HepG2 (cell line): ENCODE results near the gene DNAJC18. TPM values are rescaled to one million over a fixed set of nuclear protein-coding genes. Genes with fewer than 3 reads are reported as not detected.

Source experiments
- CREB3 ChIP-seq: sonication (generic); formaldehyde crosslinking; IDR thresholded peaks from 2 replicates; pipeline ENCODE4 v1.5.0; 2020; ENCODE audit warnings: missing genetic modification reagents
- E2F1 ChIP-seq: sonication (generic); formaldehyde crosslinking; IDR thresholded peaks from 2 replicates; pipeline ENCODE4 v1.5.0; 2020; ENCODE audit warnings: missing genetic modification reagents
- MAFK ChIP-seq, 2 experiments: IDR thresholded peaks in 1 of 2; conservative IDR thresholded peaks in 1 of 2; 2 replicates each; pipeline ENCODE4 v1.6.1; 2011; ENCODE audit warnings: improper control_type of control experiment in 2 of 2, low read length in 2 of 2
- NFATC3 ChIP-seq: sonication (generic); formaldehyde crosslinking; IDR thresholded peaks from 2 replicates; pipeline ENCODE4 v1.5.1; 2020; ENCODE audit warnings: mild to moderate bottlenecking, missing genetic modification reagents
- PRDM4 ChIP-seq: sonication (generic); formaldehyde crosslinking; IDR thresholded peaks from 2 replicates; pipeline ENCODE4 v1.9.0; 2021; ENCODE audit warnings: missing genetic modification reagents, borderline replicate concordance
- SP2 ChIP-seq: sonication (generic); formaldehyde crosslinking; IDR thresholded peaks from 2 replicates; pipeline ENCODE4 v1.5.1; 2020; ENCODE audit warnings: mild to moderate bottlenecking, missing genetic modification reagents
- ZFP1 ChIP-seq: IDR thresholded peaks from 2 replicates; pipeline ENCODE4 v1.6.1; 2016
- ZFP37 ChIP-seq: sonication (generic); formaldehyde crosslinking; IDR thresholded peaks from 2 replicates; pipeline ENCODE4 v1.4.0; 2020; ENCODE audit warnings: missing genetic modification reagents, borderline replicate concordance
- ZNF10 ChIP-seq: sonication (generic); formaldehyde crosslinking; IDR thresholded peaks from 2 replicates; pipeline ENCODE4 v1.4.0; 2020; ENCODE audit warnings: mild to moderate bottlenecking, low read depth, missing genetic modification reagents, borderline replicate concordance
- ZNF44 ChIP-seq: sonication (generic); formaldehyde crosslinking; IDR thresholded peaks from 2 replicates; pipeline ENCODE4 v1.5.1; 2020; ENCODE audit warnings: mild to moderate bottlenecking, missing genetic modification reagents
- ZNF776 ChIP-seq: sonication (generic); formaldehyde crosslinking; IDR thresholded peaks from 2 replicates; pipeline ENCODE4 v1.4.0; 2020; ENCODE audit warnings: mild to moderate bottlenecking, missing genetic modification reagents
- polyA plus RNA-seq, 8 experiments: library from polyadenylated mRNA; depleted of rRNA in 3 of 8; stranded (reverse) in 7 of 8; unstranded in 1 of 8; fragments of >200 nt; fragmentation: Illumina TruSeq in 4 of 8; extraction: Trizol in 4 of 8; gene quantifications; 2 replicates each; pipeline versions ENCODE4 v1.2.1 to v1.2.3, GENCODE V29; 2011 to 2016; ENCODE audit warnings: low read depth in 4 of 8, missing spikeins in 1 of 8, mixed read lengths in 1 of 8; ENCODE audit not compliant: insufficient read depth in 1 of 8
- total RNA-seq, 5 experiments: library from RNA; depleted of rRNA; stranded (reverse); fragments of >200 nt; fragmentation: Illumina TruSeq; extraction: Trizol; gene quantifications; 2 replicates each; pipeline ENCODE4 v1.2.3, GENCODE V29; 2016; ENCODE audit warnings: low read depth in 1 of 5
- TF ChIP-seq, protein P1 (sequence below): sonication (generic); formaldehyde crosslinking; IDR thresholded peaks from 2 replicates; pipeline ENCODE4 v1.4.0; 2020; ENCODE audit warnings: missing genetic modification reagents
- TF ChIP-seq, protein P2 (sequence below): sonication (generic); formaldehyde crosslinking; IDR thresholded peaks from 2 replicates; pipeline ENCODE4 v1.4.0; 2020; ENCODE audit warnings: missing genetic modification reagents
- TF ChIP-seq, protein P3 (sequence below): sonication (generic); formaldehyde crosslinking; conservative IDR thresholded peaks from 2 replicates; pipeline ENCODE4 v1.8.1; 2023; ENCODE audit warnings: missing genetic modification reagents
- TF ChIP-seq, protein P4 (sequence below): sonication (generic); formaldehyde crosslinking; IDR thresholded peaks from 2 replicates; pipeline ENCODE4 v1.8.1; 2023; ENCODE audit warnings: missing genetic modification reagents, mild to moderate bottlenecking, borderline replicate concordance

DNAJC18 gene
- total and polyA plus RNA-seq, 2 of the 13 experiments (the other 11 are each of a cell fraction or from before 2014, with no cell fraction given) = 6.5 to 6.6 TPM

DNA sequence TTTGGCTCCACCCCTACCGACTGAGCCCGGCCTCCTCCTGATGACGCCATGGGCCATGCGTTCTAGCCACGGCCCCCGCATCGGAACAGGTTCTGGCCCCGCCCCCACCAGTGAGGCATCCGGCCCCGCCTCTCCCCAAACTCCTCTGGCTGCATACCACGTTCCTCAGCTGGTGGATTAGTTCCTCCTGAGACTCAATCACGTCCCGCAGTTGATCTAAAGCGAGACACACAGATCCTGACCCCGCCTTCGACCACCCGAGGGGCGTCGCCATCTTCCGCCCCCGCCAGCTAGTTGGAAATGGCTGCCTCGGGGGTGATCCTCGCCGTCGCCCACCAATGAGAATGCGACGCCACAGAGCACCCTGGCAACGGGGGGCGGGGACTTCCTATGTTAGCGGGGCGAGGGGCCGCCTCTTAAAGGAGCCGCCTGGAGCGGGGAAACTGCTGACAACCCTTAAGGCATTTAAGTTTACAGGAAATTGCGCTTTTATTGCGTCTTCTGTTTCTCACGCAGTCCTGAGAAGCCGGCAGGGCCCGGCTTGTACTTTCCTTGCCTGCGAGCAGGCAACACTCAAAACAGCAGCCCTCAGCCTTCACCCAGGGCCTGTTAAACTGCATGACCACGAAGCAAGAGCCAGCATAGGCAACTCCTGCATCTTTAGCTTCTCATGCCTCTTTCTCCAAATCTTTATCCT is 35.4 kb downstream of the DNAJC18 start, which contains the start of gene SPATA24 (continued):
- TF ChIP-seq, protein P1, sequence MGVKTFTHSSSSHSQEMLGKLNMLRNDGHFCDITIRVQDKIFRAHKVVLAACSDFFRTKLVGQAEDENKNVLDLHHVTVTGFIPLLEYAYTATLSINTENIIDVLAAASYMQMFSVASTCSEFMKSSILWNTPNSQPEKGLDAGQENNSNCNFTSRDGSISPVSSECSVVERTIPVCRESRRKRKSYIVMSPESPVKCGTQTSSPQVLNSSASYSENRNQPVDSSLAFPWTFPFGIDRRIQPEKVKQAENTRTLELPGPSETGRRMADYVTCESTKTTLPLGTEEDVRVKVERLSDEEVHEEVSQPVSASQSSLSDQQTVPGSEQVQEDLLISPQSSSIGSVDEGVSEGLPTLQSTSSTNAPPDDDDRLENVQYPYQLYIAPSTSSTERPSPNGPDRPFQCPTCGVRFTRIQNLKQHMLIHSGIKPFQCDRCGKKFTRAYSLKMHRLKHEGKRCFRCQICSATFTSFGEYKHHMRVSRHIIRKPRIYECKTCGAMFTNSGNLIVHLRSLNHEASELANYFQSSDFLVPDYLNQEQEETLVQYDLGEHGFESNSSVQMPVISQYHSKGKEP = no peak
- TF ChIP-seq CREB3 (CRISPR knock-in tag) = no peak
- TF ChIP-seq ZFP1 = no peak
- no peak for TF ChIP-seq PRDM4 (CRISPR knock-in tag)
- peak; percentile 60 for TF ChIP-seq SP2 (CRISPR knock-in tag)
- TF ChIP-seq ZNF10 (CRISPR knock-in tag) = no peak
- TF ChIP-seq ZNF44 (CRISPR knock-in tag) = peak; percentile 75
- no peak for TF ChIP-seq ZFP37 (CRISPR knock-in tag)
- TF ChIP-seq ZNF776 (CRISPR knock-in tag) = no peak
- TF ChIP-seq, protein P2, sequence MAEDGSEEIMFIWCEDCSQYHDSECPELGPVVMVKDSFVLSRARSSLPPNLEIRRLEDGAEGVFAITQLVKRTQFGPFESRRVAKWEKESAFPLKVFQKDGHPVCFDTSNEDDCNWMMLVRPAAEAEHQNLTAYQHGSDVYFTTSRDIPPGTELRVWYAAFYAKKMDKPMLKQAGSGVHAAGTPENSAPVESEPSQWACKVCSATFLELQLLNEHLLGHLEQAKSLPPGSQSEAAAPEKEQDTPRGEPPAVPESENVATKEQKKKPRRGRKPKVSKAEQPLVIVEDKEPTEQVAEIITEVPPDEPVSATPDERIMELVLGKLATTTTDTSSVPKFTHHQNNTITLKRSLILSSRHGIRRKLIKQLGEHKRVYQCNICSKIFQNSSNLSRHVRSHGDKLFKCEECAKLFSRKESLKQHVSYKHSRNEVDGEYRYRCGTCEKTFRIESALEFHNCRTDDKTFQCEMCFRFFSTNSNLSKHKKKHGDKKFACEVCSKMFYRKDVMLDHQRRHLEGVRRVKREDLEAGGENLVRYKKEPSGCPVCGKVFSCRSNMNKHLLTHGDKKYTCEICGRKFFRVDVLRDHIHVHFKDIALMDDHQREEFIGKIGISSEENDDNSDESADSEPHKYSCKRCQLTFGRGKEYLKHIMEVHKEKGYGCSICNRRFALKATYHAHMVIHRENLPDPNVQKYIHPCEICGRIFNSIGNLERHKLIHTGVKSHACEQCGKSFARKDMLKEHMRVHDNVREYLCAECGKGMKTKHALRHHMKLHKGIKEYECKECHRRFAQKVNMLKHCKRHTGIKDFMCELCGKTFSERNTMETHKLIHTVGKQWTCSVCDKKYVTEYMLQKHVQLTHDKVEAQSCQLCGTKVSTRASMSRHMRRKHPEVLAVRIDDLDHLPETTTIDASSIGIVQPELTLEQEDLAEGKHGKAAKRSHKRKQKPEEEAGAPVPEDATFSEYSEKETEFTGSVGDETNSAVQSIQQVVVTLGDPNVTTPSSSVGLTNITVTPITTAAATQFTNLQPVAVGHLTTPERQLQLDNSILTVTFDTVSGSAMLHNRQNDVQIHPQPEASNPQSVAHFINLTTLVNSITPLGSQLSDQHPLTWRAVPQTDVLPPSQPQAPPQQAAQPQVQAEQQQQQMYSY (CRISPR knock-in tag) = no peak
- TF ChIP-seq, protein P3, sequence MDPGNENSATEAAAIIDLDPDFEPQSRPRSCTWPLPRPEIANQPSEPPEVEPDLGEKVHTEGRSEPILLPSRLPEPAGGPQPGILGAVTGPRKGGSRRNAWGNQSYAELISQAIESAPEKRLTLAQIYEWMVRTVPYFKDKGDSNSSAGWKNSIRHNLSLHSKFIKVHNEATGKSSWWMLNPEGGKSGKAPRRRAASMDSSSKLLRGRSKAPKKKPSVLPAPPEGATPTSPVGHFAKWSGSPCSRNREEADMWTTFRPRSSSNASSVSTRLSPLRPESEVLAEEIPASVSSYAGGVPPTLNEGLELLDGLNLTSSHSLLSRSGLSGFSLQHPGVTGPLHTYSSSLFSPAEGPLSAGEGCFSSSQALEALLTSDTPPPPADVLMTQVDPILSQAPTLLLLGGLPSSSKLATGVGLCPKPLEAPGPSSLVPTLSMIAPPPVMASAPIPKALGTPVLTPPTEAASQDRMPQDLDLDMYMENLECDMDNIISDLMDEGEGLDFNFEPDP (CRISPR knock-in tag) = no peak
- TF ChIP-seq MAFK (conservative IDR thresholded peaks at IDR 0.05 in 1 of 2, IDR thresholded peaks at IDR 0.05 in 1 of 2; ENCODE audit: low read length in 2 of 2) = no peak
- TF ChIP-seq, protein P4, sequence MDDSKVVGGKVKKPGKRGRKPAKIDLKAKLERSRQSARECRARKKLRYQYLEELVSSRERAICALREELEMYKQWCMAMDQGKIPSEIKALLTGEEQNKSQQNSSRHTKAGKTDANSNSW = 0 out of 2 replicates have a peak, but pooled peaks have one; percentile 60
- TF ChIP-seq NFATC3 (CRISPR knock-in tag) = 0 out of 2 replicates have a peak, but pooled peaks have one; percentile 53
- TF ChIP-seq E2F1 (CRISPR knock-in tag) = no peak
